Measurements from ENCODE around the gene REEP1. TPM values are rescaled to one million over a fixed set of nuclear protein-coding genes. Genes with fewer than 3 reads are reported as not detected.

REEP1 gene
- total RNA-seq, 1 experiment from 2014 or later, result 5.9 TPM

GRCh38 chr2:86342488-86342887 is 5.1 kb upstream of the REEP1 start:
- BruUV-seq (replicated peaks), result no TSS peak
- POLR2A ChIA-PET, result no interaction called here
- TF ChIP-seq CTCF (IDR thresholded peaks at IDR 0.05 in 2 of 3, conservative IDR thresholded peaks at IDR 0.05 in 1 of 3; ENCODE audit: borderline replicate concordance in 1 of 3, insufficient read depth in 1 of 3, low read depth in 2 of 3, low read length in 2 of 3), result no peak
- no peak for TF ChIP-seq FOSL1 (IDR thresholded peaks at IDR 0.05; ENCODE audit: low read depth)
- TF ChIP-seq RAD21 (IDR thresholded peaks at IDR 0.05; ENCODE audit: low read depth), result no peak
- no peak for TF ChIP-seq EZH2phosphoT487 (IDR thresholded peaks at IDR 0.05; ENCODE audit: borderline replicate concordance)
- no peak for TF ChIP-seq SP1 (IDR thresholded peaks at IDR 0.05; ENCODE audit: low read depth)
- Histone ChIP-seq H3K79me2 (ENCODE audit: insufficient read depth, low read length) (no peaks in the 10 kb centered on the region), H3K4me3 (replicated peaks in 1 of 2; ENCODE audit: low read depth in 1 of 2, low read length in 2 of 2) (no peak overlapping the region), H3K27me3 (ENCODE audit: insufficient read depth, low read length) (peaks cover 14% of the 10 kb centered on the region; the same call in 1 of the 2 replicates), H3K9me3 (ENCODE audit: control insufficient read depth in 1 of 2, insufficient read depth in 1 of 2, low read depth in 1 of 2, low read length in 2 of 2) (no peaks in the 10 kb centered on the region), H4K20me1 (ENCODE audit: insufficient read depth) (no peaks in the 10 kb centered on the region), H3K4me2 (ENCODE audit: low read length) (no peak overlapping the region), H3K9ac (ENCODE audit: low read length) (no peak overlapping the region), H3K9me2 (ENCODE audit: insufficient read depth) (no peaks in the 10 kb centered on the region), H3K36me3 (ENCODE audit: control insufficient read depth in 1 of 2, insufficient read depth in 2 of 2, low read length in 2 of 2) (no peaks in the 10 kb centered on the region), H2AFZ (ENCODE audit: low read depth, low read length, poor library complexity, severe bottlenecking) (no peak overlapping the region), H3K4me1 (ENCODE audit: control insufficient read depth in 1 of 2, insufficient read depth in 2 of 2, low read length in 2 of 2) (peaks cover 4 to 6% of the 10 kb centered on the region in 2 experiments; a peak in 2 of 4 replicates), H3K27ac (ENCODE audit: low read depth, low read length) (no peak overlapping the region)
- CTCF ChIA-PET, result no interaction called here
- intact Hi-C loops (cut with micrococcal nuclease), result no loop called here
- DNase-seq (ENCODE audit: low read depth, low spot score), result no peak
- RAD21 ChIA-PET (ENCODE audit: low non-redundant PET in 1 of 2, low total read pairs in 2 of 2, uncharacterized antibody in 2 of 2, unreplicated experiment in 2 of 2), result no interaction called here
- no peak for ATAC-seq

DNA sequence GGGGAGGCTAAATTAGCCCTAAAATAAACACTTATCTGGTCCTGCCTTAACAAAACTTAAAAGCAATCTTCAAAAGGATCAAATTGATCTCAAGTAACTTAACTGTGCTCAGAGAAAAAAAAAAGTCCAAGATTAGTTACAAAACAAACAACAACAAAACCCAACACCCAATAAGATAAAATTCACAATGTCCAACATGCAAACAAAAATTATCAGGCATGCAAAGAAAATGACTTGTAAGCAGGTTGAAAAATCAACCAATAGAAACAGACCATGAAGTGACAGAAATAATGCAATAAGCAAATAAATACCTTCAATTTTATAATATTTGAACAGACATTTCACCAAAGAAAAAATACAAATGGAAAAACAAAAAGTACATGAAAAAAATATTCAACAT is 4.0 kb upstream of the REEP1 start:
- H3K27ac ChIP-seq (ENCODE audit: low read depth, low read length), result no peak overlapping the region
- peaks cover 7 to 11% of the 10 kb centered on the region in 2 experiments; a peak in 3 of 4 replicates for H3K4me1 ChIP-seq (ENCODE audit: control insufficient read depth in 1 of 2, insufficient read depth in 2 of 2, low read length in 2 of 2)
- peaks cover 14% of the 10 kb centered on the region; the same call in 1 of the 2 replicates for H3K27me3 ChIP-seq (ENCODE audit: insufficient read depth, low read length)
- no peaks in the 10 kb centered on the region for H3K9me3 ChIP-seq (ENCODE audit: control insufficient read depth in 1 of 2, insufficient read depth in 1 of 2, low read depth in 1 of 2, low read length in 2 of 2)
- H3K4me2 ChIP-seq (ENCODE audit: low read length), result no peak overlapping the region
- H3K79me2 ChIP-seq (ENCODE audit: insufficient read depth, low read length), result no peaks in the 10 kb centered on the region
- ChIA-PET CTCF (no interaction called here), RAD21 (ENCODE audit: low non-redundant PET in 1 of 2, low total read pairs in 2 of 2, uncharacterized antibody in 2 of 2, unreplicated experiment in 2 of 2) (no interaction called here), POLR2A (no interaction called here)
- no peaks in the 10 kb centered on the region for H3K9me2 ChIP-seq (ENCODE audit: insufficient read depth)
- H3K36me3 ChIP-seq (ENCODE audit: control insufficient read depth in 1 of 2, insufficient read depth in 2 of 2, low read length in 2 of 2), result no peaks in the 10 kb centered on the region
- no peak for DNase-seq (ENCODE audit: low read depth, low spot score)
- no peaks in the 10 kb centered on the region for H4K20me1 ChIP-seq (ENCODE audit: insufficient read depth)
- H2AFZ ChIP-seq (ENCODE audit: low read depth, low read length, poor library complexity, severe bottlenecking), result no peak overlapping the region
- intact Hi-C loops (cut with micrococcal nuclease), result no loop called here
- ATAC-seq, result no peak
- BruUV-seq (replicated peaks), result no TSS peak
- no peak overlapping the region for H3K9ac ChIP-seq (ENCODE audit: low read length)
- H3K4me3 ChIP-seq (replicated peaks in 1 of 2; ENCODE audit: low read depth in 1 of 2, low read length in 2 of 2), result no peak overlapping the region
- TF ChIP-seq YY1 (IDR thresholded peaks at IDR 0.05; ENCODE audit: extremely low read depth, insufficient replicate concordance, low read depth, low read length), result no peak
- TF ChIP-seq, protein P1, sequence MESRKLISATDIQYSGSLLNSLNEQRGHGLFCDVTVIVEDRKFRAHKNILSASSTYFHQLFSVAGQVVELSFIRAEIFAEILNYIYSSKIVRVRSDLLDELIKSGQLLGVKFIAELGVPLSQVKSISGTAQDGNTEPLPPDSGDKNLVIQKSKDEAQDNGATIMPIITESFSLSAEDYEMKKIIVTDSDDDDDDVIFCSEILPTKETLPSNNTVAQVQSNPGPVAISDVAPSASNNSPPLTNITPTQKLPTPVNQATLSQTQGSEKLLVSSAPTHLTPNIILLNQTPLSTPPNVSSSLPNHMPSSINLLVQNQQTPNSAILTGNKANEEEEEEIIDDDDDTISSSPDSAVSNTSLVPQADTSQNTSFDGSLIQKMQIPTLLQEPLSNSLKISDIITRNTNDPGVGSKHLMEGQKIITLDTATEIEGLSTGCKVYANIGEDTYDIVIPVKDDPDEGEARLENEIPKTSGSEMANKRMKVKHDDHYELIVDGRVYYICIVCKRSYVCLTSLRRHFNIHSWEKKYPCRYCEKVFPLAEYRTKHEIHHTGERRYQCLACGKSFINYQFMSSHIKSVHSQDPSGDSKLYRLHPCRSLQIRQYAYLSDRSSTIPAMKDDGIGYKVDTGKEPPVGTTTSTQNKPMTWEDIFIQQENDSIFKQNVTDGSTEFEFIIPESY (IDR thresholded peaks at IDR 0.05; ENCODE audit: extremely low read depth, insufficient replicate concordance, low read length), result no peak
- no peak for TF ChIP-seq CTCF (IDR thresholded peaks at IDR 0.05 in 2 of 3, conservative IDR thresholded peaks at IDR 0.05 in 1 of 3; ENCODE audit: borderline replicate concordance in 1 of 3, insufficient read depth in 1 of 3, low read depth in 2 of 3, low read length in 2 of 3)
- TF ChIP-seq MAX (IDR thresholded peaks at IDR 0.05), result no peak
- no peak for TF ChIP-seq ZFX (IDR thresholded peaks at IDR 0.05)
- TF ChIP-seq, protein P2, sequence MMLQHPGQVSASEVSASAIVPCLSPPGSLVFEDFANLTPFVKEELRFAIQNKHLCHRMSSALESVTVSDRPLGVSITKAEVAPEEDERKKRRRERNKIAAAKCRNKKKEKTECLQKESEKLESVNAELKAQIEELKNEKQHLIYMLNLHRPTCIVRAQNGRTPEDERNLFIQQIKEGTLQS (IDR thresholded peaks at IDR 0.05), result no peak
- no peak for TF ChIP-seq CEBPB (IDR thresholded peaks at IDR 0.05; ENCODE audit: low read depth)
- TF ChIP-seq POLR2A (IDR thresholded peaks at IDR 0.05; ENCODE audit: borderline replicate concordance, extremely low read depth, insufficient read depth, insufficient read length), result no peak
- TF ChIP-seq RAD21 (IDR thresholded peaks at IDR 0.05; ENCODE audit: low read depth), result no peak
- TF ChIP-seq ZNF274 (IDR thresholded peaks at IDR 0.05; ENCODE audit: low read depth, low read length), result no peak
- TF ChIP-seq SIN3A (IDR thresholded peaks at IDR 0.05; ENCODE audit: low read depth), result no peak

All from HCT116 (cell line).